Panc1 (cell line): ENCODE measurements around the gene NME3. TPM values are rescaled to one million over a fixed set of nuclear protein-coding genes. Genes with fewer than 3 reads are reported as not detected.

Experiments used
- ATAC-seq: fragments of 200-7000 bp; cut with Tn5 transposase; 2 replicates; pipeline ENCODE4 v1.9.1; 2020; ENCODE audit warnings: mild to moderate bottlenecking, moderate library complexity
- BruUV-seq: library from RNA; stranded (reverse); fragments of 400-500 nt; replicated peaks from 2 replicates; lab custom pipeline; 2021; lab: Mats Ljungman, UMichigan
- CTCF ChIA-PET: fragments of 300-600 bp; sonication (Branson Sonifier 250); formaldehyde crosslinking; loops from one replicate; lab custom pipeline; 2022; ENCODE audit warnings: antibody characterized with exemption; lab: Charles Lee
- POLR2A ChIA-PET: fragments of 300-600 bp; sonication (Branson Sonifier 250); formaldehyde crosslinking; loops from one replicate; lab custom pipeline; 2022; ENCODE audit warnings: antibody characterized with exemption; lab: Charles Lee
- DNase-seq: peaks from one replicate; pipeline ENCODE4 v3.0.0-alpha.2; 2010; ENCODE audit warnings: low read depth, low spot score
- H3K27ac ChIP-seq: 2 replicates; pipeline ENCODE4 v1.5.1; 2011; ENCODE audit warnings: mild to moderate bottlenecking, low read length, inconsistent platforms
- H3K27me3 ChIP-seq: fragments of 200-500 bp; sonication (Bioruptor generic); 2 replicates; pipeline ENCODE4 v1.6.0; 2014; ENCODE audit warnings: low read length, inconsistent platforms; ENCODE audit not compliant: control insufficient read depth, insufficient read depth
- H3K36me3 ChIP-seq: fragments of 200-500 bp; sonication (Bioruptor generic); 2 replicates; pipeline ENCODE4 v1.5.1; 2014; ENCODE audit warnings: inconsistent platforms, mild to moderate bottlenecking, low read length, moderate library complexity; ENCODE audit not compliant: control insufficient read depth, insufficient read depth
- H3K4me1 ChIP-seq: 2 replicates; pipeline ENCODE4 v1.5.1; 2011; ENCODE audit warnings: inconsistent platforms, mild to moderate bottlenecking, low read length, moderate library complexity; ENCODE audit not compliant: control insufficient read depth, insufficient read depth
- H3K4me3 ChIP-seq, 2 experiments: 2 replicates each; pipeline ENCODE4 v1.5.1; 2011 to 2012; ENCODE audit warnings: low read depth in 2 of 2, low read length in 2 of 2, mild to moderate bottlenecking in 2 of 2, inconsistent platforms in 1 of 2, moderate library complexity in 1 of 2
- H3K9me3 ChIP-seq: fragments of 200-500 bp; sonication (Bioruptor generic); 2 replicates; pipeline ENCODE4 v1.5.1; 2014; ENCODE audit warnings: low read depth, mild to moderate bottlenecking, inconsistent platforms, low read length, moderate library complexity; ENCODE audit not compliant: control insufficient read depth, insufficient read depth
- CTCF ChIP-seq: fragments of 450-650 bp; IDR thresholded peaks from 2 replicates; pipeline ENCODE4 v1.5.1; 2017; ENCODE audit warnings: mild to moderate bottlenecking
- POLR2AphosphoS5 ChIP-seq: IDR thresholded peaks from 2 replicates; pipeline ENCODE4 v1.6.1; 2012; ENCODE audit warnings: mild to moderate bottlenecking, low read depth, low read length, moderate library complexity
- REST ChIP-seq, 2 experiments: IDR thresholded peaks; 2 replicates each; pipeline ENCODE4 v1.6.1; 2011 to 2012; ENCODE audit warnings: low read depth in 2 of 2, control low read depth in 1 of 2, low read length in 1 of 2, mild to moderate bottlenecking in 1 of 2, moderate library complexity in 1 of 2; ENCODE audit not compliant: insufficient read depth in 1 of 2
- SIN3A ChIP-seq: IDR thresholded peaks from 2 replicates; pipeline ENCODE4 v1.6.1; 2012; ENCODE audit warnings: low read depth, mild to moderate bottlenecking, low read length, moderate library complexity, borderline replicate concordance; ENCODE audit not compliant: insufficient read depth
- TCF7L2 ChIP-seq: IDR thresholded peaks from 2 replicates; pipeline ENCODE4 v1.6.1; 2011; ENCODE audit warnings: mild to moderate bottlenecking, low read depth, low read length, inconsistent platforms
- in situ Hi-C: cut with HindIII; loops from 2 replicates; pipeline ENCODE4 v1.10.0; 2016; ENCODE audit warnings: low sequenced_read_pairs, low pct_unique_long_range_greater_than_20kb
- intact Hi-C: fragments of 100-400 bp; cut with micrococcal nuclease; formaldehyde crosslinking; loops from one replicate; pipeline ENCODE4 v1.10.0; 2022; ENCODE audit not compliant: unreplicated experiment
- total RNA-seq: library from RNA; stranded (reverse); gene quantifications from one replicate; pipeline ENCODE4 v1.2.1, GENCODE V29; 2021; ENCODE audit not compliant: unreplicated experiment

Gene NME3
- total RNA-seq, 1 experiment from 2014 or later, result 117 TPM

GRCh38 chr16:1817716-1818115 is 46.4 kb upstream of the NME3 start:
- ChIA-PET CTCF (no interaction called here), POLR2A (no interaction called here)
- Histone ChIP-seq H3K27me3 (no peaks in the 10 kb centered on the region), H3K4me3 (no peak overlapping the region), H3K27ac (no peak overlapping the region), H3K9me3 (no peaks in the 10 kb centered on the region), H3K36me3 (no peaks in the 10 kb centered on the region), H3K4me1 (peaks cover 2% of the 10 kb centered on the region; the same call in 1 of the 2 replicates)
- in situ Hi-C loops, result no loop called here
- peak; percentile 4; the same call in 1 of the 2 replicates for ATAC-seq
- intact Hi-C loops, result no loop called here
- no peak for DNase-seq
- BruUV-seq, result no TSS peak
- TF ChIP-seq CTCF, result no peak
- TF ChIP-seq TCF7L2, result no peak
- TF ChIP-seq POLR2AphosphoS5, result no peak
- no peak for TF ChIP-seq SIN3A
- TF ChIP-seq REST (IDR thresholded peaks at IDR 0.05; ENCODE audit: insufficient read depth in 1 of 2, low read depth in 2 of 2, low read length in 1 of 2), result no peak

GRCh38 chr16:1817276-1817589 is 45.9 kb upstream of the NME3 start:
- no peak for ATAC-seq
- CTCF ChIA-PET, result no interaction called here
- POLR2A ChIA-PET, result no interaction called here
- Histone ChIP-seq H3K4me1 (peaks cover 5% of the 10 kb centered on the region; the same call in 1 of the 2 replicates), H3K36me3 (no peaks in the 10 kb centered on the region), H3K9me3 (no peaks in the 10 kb centered on the region), H3K27ac (no peak overlapping the region), H3K27me3 (no peaks in the 10 kb centered on the region), H3K4me3 (no peak overlapping the region)
- no peak for DNase-seq
- BruUV-seq, result no TSS peak
- TF ChIP-seq POLR2AphosphoS5 (no peak), TCF7L2 (no peak), SIN3A (no peak), CTCF (no peak), REST (IDR thresholded peaks at IDR 0.05; ENCODE audit: insufficient read depth in 1 of 2, low read depth in 2 of 2, low read length in 1 of 2) (no peak)
- in situ Hi-C loops, result no loop called here
- intact Hi-C loops, result no loop called here
